Astrocyte (in vitro differentiated cells and primary cell): Measurements from ENCODE around the gene HS3ST6. TPM values are rescaled to one million over a fixed set of nuclear protein-coding genes. Genes with fewer than 3 reads are reported as not detected.

Source experiments
- DNase-seq: peaks from one replicate; pipeline ENCODE4 v3.0.0-alpha.2; 2010; ENCODE audit warnings: low read depth
- FAIRE-seq: peaks from 2 replicates; lab custom pipeline; 2011; peaks lifted over from hg19 to GRCh38; lab: Jason Lieb, UNC
- H2AFZ ChIP-seq: 2 replicates; pipeline ENCODE4 v1.6.0; 2012; ENCODE audit warnings: low read depth, low read length, inconsistent platforms
- H3K27ac ChIP-seq: 2 replicates; pipeline ENCODE4 v1.5.1; 2011; ENCODE audit warnings: low read depth, low read length, inconsistent platforms
- H3K27me3 ChIP-seq: 2 replicates; pipeline ENCODE4 v1.6.0; 2011; ENCODE audit warnings: low read length, inconsistent platforms; ENCODE audit not compliant: insufficient read depth
- H3K36me3 ChIP-seq: 2 replicates; pipeline ENCODE4 v1.5.1; 2011; ENCODE audit warnings: low read length, inconsistent platforms; ENCODE audit not compliant: insufficient read depth
- H3K4me1 ChIP-seq: 2 replicates; pipeline ENCODE4 v1.5.1; 2011; ENCODE audit warnings: low read length, inconsistent platforms; ENCODE audit not compliant: insufficient read depth
- H3K4me2 ChIP-seq: 2 replicates; pipeline ENCODE4 v1.6.0; 2012; ENCODE audit warnings: low read length, inconsistent platforms
- H3K4me3 ChIP-seq: 2 replicates; pipeline ENCODE4 v1.5.1; 2011; ENCODE audit warnings: low read depth, mild to moderate bottlenecking, low read length, inconsistent platforms; ENCODE audit not compliant: insufficient read depth
- H3K79me2 ChIP-seq: 2 replicates; pipeline ENCODE4 v1.6.0; 2012; ENCODE audit warnings: mild to moderate bottlenecking, low read length, inconsistent platforms; ENCODE audit not compliant: insufficient read depth
- H3K9ac ChIP-seq: 2 replicates; pipeline ENCODE4 v1.6.0; 2012; ENCODE audit warnings: mild to moderate bottlenecking, low read length, inconsistent platforms
- H3K9me3 ChIP-seq: 2 replicates; pipeline ENCODE4 v1.5.1; 2012; ENCODE audit warnings: low read depth, mild to moderate bottlenecking, low read length, inconsistent platforms; ENCODE audit not compliant: insufficient read depth
- H4K20me1 ChIP-seq: 2 replicates; pipeline ENCODE4 v1.6.0; 2012; ENCODE audit warnings: low read length, inconsistent platforms; ENCODE audit not compliant: insufficient read depth
- H3K27ac Mint-ChIP-seq: one replicate; pipeline ENCODE4 v1.8.0; 2021; ENCODE audit warnings: mild to moderate bottlenecking, mixed read lengths; ENCODE audit not compliant: unreplicated experiment
- H3K27me3 Mint-ChIP-seq: one replicate; pipeline ENCODE4 v1.8.0; 2021; ENCODE audit warnings: low read depth, mixed read lengths; ENCODE audit not compliant: unreplicated experiment
- H3K36me3 Mint-ChIP-seq: one replicate; pipeline ENCODE4 v1.8.0; 2021; ENCODE audit warnings: low read depth, mixed read lengths; ENCODE audit not compliant: unreplicated experiment
- H3K4me1 Mint-ChIP-seq: one replicate; pipeline ENCODE4 v1.8.0; 2021; ENCODE audit warnings: low read depth, mixed read lengths; ENCODE audit not compliant: unreplicated experiment
- H3K4me3 Mint-ChIP-seq: one replicate; pipeline ENCODE4 v1.8.0; 2021; ENCODE audit warnings: mild to moderate bottlenecking, moderate library complexity, mixed read lengths; ENCODE audit not compliant: unreplicated experiment
- H3K9me3 Mint-ChIP-seq: one replicate; pipeline ENCODE4 v1.8.0; 2021; ENCODE audit warnings: mild to moderate bottlenecking, mixed read lengths; ENCODE audit not compliant: unreplicated experiment
- CTCF ChIP-seq: IDR thresholded peaks from 2 replicates; pipeline ENCODE4 v1.5.1; 2011; ENCODE audit warnings: low read depth, mild to moderate bottlenecking, inconsistent platforms, low read length, moderate library complexity; ENCODE audit not compliant: insufficient read depth
- EZH2 ChIP-seq: IDR thresholded peaks from 2 replicates; pipeline ENCODE4 v1.6.1; 2012; ENCODE audit warnings: mild to moderate bottlenecking, low read length, inconsistent platforms; ENCODE audit not compliant: insufficient read depth
- total RNA-seq: library from RNA; stranded (reverse); gene quantifications from 2 replicates; pipeline ENCODE4 v1.2.1, GENCODE V29; 2021

HS3ST6 gene
- total RNA-seq, 1 donor from 2014 or later, result not detected

DNA sequence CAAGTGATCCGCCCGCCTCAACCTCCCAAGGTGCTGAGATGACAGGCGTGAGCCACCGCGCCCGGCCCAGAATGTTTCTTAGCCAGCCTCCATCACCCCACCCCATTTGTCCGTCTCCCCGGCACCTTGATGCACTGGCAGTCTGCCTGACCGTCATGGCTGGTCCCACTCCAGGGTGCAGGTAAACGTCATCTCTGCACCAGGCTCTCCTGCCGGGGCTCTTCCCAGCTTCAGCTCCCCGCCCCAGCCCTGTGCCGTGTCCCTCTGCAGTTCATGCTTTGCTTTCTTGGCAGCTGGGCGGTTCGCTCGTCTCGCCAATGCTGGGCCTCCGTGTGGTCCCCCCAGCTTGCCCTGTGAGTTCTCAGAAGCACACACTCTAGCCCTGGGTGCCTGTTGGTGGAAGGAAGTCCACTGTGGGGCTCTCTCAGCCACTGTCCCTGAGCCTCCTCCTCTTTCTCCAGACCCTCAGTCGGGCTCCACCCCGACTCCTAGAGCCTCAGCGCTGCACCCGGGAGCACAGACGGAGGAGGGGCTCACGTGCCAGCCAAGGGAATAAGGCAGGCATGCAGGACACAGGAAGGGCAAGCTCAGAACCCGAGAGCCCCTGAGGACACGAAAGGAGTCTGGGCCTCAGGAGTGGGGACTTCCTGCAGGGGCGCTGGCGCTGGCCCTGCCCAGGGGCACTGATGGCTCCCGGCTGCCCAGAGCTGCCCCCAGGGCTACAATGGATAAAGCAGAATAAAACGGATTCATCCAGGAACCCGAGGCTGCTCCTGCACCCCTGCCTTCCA lies 12.0 kb downstream of the HS3ST6 start:
- no peak overlapping the region for H3K4me2 ChIP-seq
- Mint-ChIP-seq H3K27me3 (peaks cover 31% of the 10 kb centered on the region), H3K36me3 (no peaks in the 10 kb centered on the region), H3K4me3 (no peak overlapping the region), H3K4me1 (peaks cover 3% of the 10 kb centered on the region), H3K27ac (no peak overlapping the region), H3K9me3 (no peaks in the 10 kb centered on the region)
- H3K27ac ChIP-seq, result no peak overlapping the region
- H4K20me1 ChIP-seq, result no peaks in the 10 kb centered on the region
- H3K9ac ChIP-seq, result no peak overlapping the region
- DNase-seq (no peak), FAIRE-seq (no peak)
- no peaks in the 10 kb centered on the region for H3K79me2 ChIP-seq
- H3K9me3 ChIP-seq, result no peaks in the 10 kb centered on the region
- no peaks in the 10 kb centered on the region for H3K36me3 ChIP-seq
- no peak overlapping the region for H3K4me3 ChIP-seq
- TF ChIP-seq CTCF (no peak), EZH2 (no peak)
- H3K4me1 ChIP-seq, result no peaks in the 10 kb centered on the region
- peaks cover 18% of the 10 kb centered on the region for H3K27me3 ChIP-seq
- H2AFZ ChIP-seq, result no peak overlapping the region

GRCh38 chr16:1903845-1904840 lies 14.1 kb downstream of the HS3ST6 start:
- H3K27ac Mint-ChIP-seq, result no peak overlapping the region
- Histone ChIP-seq H3K9ac (no peak overlapping the region), H3K27me3 (peaks cover 18% of the 10 kb centered on the region), H3K4me1 (no peaks in the 10 kb centered on the region), H3K4me3 (no peak overlapping the region), H2AFZ (no peak overlapping the region), H3K36me3 (no peaks in the 10 kb centered on the region), H4K20me1 (no peaks in the 10 kb centered on the region), H3K4me2 (no peak overlapping the region), H3K79me2 (no peaks in the 10 kb centered on the region), H3K9me3 (no peaks in the 10 kb centered on the region), H3K27ac (no peak overlapping the region)
- no peak for TF ChIP-seq CTCF
- TF ChIP-seq EZH2, result peak; percentile 31
- H3K4me3 Mint-ChIP-seq, result no peak overlapping the region
- H3K4me1 Mint-ChIP-seq, result peaks cover 3% of the 10 kb centered on the region
- no peaks in the 10 kb centered on the region for H3K36me3 Mint-ChIP-seq
- H3K27me3 Mint-ChIP-seq, result peaks cover 43% of the 10 kb centered on the region
- FAIRE-seq, result no peak
- H3K9me3 Mint-ChIP-seq, result no peaks in the 10 kb centered on the region
- DNase-seq, result peak; percentile 11
